Measurements from ENCODE around the gene TFF2. TPM values are rescaled to one million over a fixed set of nuclear protein-coding genes. Genes with fewer than 3 reads are reported as not detected.
A peak's percentile ranks its signal among the peaks of the same experiment; 100 is the strongest.

Gene TFF2
- total RNA-seq, 3 donors from 2014 or later, result 1.1 to 1.7 TPM; not detected in 1

DNA sequence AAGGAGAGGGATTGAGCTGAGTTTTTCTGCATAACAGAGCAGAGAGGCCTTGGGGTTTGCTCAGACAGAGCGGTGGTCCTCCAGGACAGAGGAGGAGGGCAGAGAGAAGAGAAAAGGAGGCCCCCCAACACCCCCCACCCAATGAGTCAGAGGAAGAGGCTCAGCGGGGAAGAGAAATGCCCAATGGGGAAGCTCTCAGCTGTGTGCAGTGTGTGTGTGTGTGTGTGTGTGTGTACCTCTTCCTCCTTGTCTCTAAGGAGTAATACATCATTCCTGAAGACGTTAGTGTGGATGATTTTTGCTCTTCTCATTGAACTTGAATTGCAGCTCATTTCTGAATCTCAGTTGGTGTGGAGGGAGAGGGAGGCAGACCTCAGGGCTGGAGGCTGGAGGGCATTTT lies 36.4 kb upstream of the TFF2 start:
- intact Hi-C loops (cut with DNase I, micrococcal nuclease), result no loop called here

DNA sequence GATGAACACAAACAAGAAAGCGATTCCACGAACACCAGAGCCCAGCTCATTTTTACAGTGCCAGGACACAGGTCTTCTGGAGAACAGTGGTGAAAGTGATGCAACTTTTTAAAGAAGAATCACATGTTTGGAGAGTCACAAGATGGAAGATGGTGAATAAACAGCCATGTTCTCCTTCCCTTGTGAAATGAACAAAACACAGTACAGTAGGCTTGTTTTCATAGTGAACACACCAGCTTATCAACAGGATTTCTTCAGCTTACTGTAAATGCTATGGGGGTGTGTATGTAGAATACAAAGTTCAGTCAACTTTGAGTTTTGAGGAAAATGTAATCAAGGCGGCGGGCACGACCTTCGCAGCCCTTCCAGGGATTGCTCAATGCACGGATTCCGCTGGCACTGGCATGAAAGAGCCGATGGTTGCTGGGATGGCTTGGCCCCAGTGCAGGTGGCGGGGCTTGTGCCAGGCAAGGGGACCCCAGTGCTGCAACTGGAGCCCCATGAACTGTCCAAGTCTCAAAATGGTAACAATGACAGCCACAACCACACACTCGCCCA lies 35.3 kb upstream of the TFF2 start:
- DNase-seq (peak; percentile 50 to 70 (median 64)), ATAC-seq (peak; percentile 34)
- TF ChIP-seq, protein P1, sequence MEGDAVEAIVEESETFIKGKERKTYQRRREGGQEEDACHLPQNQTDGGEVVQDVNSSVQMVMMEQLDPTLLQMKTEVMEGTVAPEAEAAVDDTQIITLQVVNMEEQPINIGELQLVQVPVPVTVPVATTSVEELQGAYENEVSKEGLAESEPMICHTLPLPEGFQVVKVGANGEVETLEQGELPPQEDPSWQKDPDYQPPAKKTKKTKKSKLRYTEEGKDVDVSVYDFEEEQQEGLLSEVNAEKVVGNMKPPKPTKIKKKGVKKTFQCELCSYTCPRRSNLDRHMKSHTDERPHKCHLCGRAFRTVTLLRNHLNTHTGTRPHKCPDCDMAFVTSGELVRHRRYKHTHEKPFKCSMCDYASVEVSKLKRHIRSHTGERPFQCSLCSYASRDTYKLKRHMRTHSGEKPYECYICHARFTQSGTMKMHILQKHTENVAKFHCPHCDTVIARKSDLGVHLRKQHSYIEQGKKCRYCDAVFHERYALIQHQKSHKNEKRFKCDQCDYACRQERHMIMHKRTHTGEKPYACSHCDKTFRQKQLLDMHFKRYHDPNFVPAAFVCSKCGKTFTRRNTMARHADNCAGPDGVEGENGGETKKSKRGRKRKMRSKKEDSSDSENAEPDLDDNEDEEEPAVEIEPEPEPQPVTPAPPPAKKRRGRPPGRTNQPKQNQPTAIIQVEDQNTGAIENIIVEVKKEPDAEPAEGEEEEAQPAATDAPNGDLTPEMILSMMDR (IDR thresholded peaks at IDR 0.05), result no peak
- Histone ChIP-seq H3K4me3 (no peak overlapping the region), H3K4me1 (ENCODE audit: low read depth) (peaks cover 26% of the 10 kb centered on the region), H3K36me3 (ENCODE audit: low read depth) (no peaks in the 10 kb centered on the region), H3K9me3 (no peaks in the 10 kb centered on the region)
- intact Hi-C loops (cut with DNase I, micrococcal nuclease), result no loop called here

More for the DNA sequence above, 36.4 kb upstream of the TFF2 start:
- no peak overlapping the region for H3K4me3 ChIP-seq
- DNase-seq, result no peak
- ATAC-seq, result no peak
- TF ChIP-seq, protein P1 (IDR thresholded peaks at IDR 0.05), result no peak
- H3K4me1 ChIP-seq (ENCODE audit: low read depth), result peaks cover 26% of the 10 kb centered on the region
- no peaks in the 10 kb centered on the region for H3K9me3 ChIP-seq
- no peaks in the 10 kb centered on the region for H3K36me3 ChIP-seq (ENCODE audit: low read depth)

DNA sequence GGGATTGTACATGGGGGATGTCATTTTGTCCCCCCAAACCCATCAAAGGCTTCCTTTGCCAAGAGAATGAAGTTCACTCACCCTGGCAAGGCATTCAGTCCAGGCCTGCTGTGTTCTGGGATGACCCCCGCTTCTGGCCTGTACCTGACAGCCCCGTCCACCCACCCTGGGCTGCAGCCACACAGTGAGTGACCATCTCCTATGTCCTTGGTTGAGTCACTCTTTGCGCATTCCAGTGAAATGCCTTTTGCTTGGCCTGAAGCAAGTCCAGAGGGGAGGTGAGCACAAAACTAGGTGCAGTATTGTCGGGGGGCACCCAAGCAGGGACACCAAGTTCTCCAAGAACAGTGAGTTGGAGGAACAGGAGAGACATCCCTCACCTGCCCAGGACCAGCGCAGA lies 34.8 kb upstream of the TFF2 start:
- intact Hi-C loops (cut with DNase I, micrococcal nuclease), result no loop called here
- ATAC-seq (no peak), DNase-seq (peak in 1 of 3 donors; percentile 36)
- no peaks in the 10 kb centered on the region for H3K36me3 ChIP-seq (ENCODE audit: low read depth)
- no peaks in the 10 kb centered on the region for H3K9me3 ChIP-seq
- peaks cover 26% of the 10 kb centered on the region for H3K4me1 ChIP-seq (ENCODE audit: low read depth)
- TF ChIP-seq, protein P1 (IDR thresholded peaks at IDR 0.05), result no peak
- no peak overlapping the region for H3K4me3 ChIP-seq

DNA sequence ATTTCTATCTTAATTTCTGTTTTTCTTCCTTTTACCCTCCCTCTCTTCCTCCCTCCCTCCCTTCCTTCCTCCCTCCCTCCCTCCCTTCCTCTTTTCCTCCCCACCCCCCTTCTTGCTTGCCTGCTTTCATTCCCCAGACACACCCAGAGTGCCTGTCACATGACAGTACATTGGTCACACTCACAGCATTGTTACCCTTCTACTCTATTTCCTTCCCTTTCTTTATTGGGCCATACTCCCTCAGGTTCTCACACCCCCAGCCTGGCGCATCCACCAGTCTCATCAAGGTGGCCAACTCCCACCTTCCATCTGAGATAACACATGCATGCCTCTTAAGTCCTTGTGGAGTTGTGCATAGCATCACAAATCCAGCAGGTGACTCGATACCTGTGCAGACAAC lies 34.2 kb upstream of the TFF2 start:
- Histone ChIP-seq H3K9me3 (no peaks in the 10 kb centered on the region), H3K4me1 (ENCODE audit: low read depth) (peaks cover 25% of the 10 kb centered on the region), H3K36me3 (ENCODE audit: low read depth) (no peaks in the 10 kb centered on the region), H3K4me3 (no peak overlapping the region)
- TF ChIP-seq, protein P1 (IDR thresholded peaks at IDR 0.05), result no peak
- intact Hi-C loops (cut with DNase I, micrococcal nuclease), result no loop called here
- ATAC-seq, result peak; percentile 76
- DNase-seq, result peak; percentile 56 to 84 (median 62)

DNA sequence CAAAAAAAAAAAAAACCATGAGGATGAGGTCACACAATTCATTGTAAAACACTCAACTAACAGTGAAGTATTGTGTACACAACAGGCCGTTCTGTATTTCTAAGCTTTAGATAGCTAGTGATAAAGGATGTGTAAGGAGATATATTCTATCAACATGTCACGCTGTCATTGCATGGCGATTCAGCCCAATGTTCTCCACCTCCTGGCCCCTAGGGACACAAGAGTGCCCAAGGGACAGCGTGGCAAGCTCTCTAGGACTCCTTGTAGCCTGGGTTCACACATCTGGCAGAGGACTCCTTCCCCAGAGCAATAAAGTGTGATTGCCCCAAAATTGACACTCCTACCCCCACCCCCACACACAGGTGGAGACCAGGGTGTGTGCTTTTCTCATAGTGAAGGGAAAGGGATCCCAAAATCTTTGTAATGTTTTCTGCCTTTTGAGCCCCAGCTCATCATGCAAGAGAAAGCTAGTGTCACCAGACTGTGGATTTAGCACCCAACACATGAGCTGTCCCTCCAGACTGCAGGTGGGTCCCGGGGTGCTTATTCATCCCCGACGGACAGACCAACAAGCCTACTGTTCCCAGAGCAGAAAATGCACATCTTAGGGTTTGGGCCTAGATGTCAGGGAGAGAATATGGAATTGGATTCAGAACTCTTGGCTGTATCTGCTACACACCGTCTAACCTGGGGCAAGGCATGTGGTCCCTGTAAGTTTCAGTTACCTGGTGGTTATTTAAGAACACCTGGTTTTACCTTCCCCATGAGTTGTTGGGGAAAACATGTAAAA lies 33.6 kb upstream of the TFF2 start:
- H3K4me3 ChIP-seq, result no peak overlapping the region
- DNase-seq (peak in 1 of 3 donors; percentile 44), ATAC-seq (peak; percentile 35)
- TF ChIP-seq, protein P1 (IDR thresholded peaks at IDR 0.05), result no peak
- peaks cover 20% of the 10 kb centered on the region for H3K4me1 ChIP-seq (ENCODE audit: low read depth)
- no peaks in the 10 kb centered on the region for H3K9me3 ChIP-seq
- H3K36me3 ChIP-seq (ENCODE audit: low read depth), result no peaks in the 10 kb centered on the region
- intact Hi-C loops (cut with DNase I, micrococcal nuclease), result no loop called here
